HG02885 (cell line): ENCODE results near the gene RNF128.

Experiments used
- ATAC-seq: cut with Tn5 transposase; IDR thresholded peaks from one replicate; pipeline ENCODE4 v1.9.1; 2021; ENCODE audit warnings: mild to moderate bottlenecking; ENCODE audit not compliant: unreplicated experiment, poor library complexity

The RNF128 gene, protein sequence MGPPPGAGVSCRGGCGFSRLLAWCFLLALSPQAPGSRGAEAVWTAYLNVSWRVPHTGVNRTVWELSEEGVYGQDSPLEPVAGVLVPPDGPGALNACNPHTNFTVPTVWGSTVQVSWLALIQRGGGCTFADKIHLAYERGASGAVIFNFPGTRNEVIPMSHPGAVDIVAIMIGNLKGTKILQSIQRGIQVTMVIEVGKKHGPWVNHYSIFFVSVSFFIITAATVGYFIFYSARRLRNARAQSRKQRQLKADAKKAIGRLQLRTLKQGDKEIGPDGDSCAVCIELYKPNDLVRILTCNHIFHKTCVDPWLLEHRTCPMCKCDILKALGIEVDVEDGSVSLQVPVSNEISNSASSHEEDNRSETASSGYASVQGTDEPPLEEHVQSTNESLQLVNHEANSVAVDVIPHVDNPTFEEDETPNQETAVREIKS

DNA sequence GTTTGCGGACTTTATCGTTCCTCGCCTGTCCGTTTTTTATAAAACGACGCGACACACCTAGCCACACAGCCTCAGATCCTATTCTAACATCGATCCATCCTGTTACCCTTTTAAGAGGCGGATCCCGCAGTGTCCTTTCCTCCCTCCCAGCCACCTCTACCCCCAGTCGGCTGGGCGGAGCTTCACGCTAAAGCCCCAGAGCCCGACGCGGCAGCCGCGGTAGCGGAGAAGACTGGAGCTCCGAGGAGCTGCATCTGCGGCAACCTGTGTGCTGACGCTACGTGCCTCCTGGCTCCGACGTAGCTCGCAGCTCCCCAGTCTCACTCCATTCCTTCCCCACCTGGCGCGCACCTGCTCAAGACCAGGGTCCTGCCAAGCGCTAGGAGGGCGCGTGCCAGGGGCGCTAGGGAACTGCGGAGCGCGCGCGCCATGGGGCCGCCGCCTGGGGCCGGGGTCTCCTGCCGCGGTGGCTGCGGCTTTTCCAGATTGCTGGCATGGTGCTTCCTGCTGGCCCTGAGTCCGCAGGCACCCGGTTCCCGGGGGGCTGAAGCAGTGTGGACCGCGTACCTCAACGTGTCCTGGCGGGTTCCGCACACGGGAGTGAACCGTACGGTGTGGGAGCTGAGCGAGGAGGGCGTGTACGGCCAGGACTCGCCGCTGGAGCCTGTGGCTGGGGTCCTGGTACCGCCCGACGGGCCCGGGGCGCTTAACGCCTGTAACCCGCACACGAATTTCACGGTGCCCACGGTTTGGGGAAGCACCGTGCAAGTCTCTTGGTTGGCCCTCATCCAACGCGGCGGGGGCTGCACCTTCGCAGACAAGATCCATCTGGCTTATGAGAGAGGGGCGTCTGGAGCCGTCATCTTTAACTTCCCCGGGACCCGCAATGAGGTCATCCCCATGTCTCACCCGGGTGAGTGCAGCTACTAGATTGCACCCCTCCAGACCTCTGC, at the start of gene RNF128:
RNF128 (plus strand) TSS at position 217 of the 953 bp plus-strand sequence; CDS start at position 430, 213 bp downstream.
- no peak for ATAC-seq

DNA sequence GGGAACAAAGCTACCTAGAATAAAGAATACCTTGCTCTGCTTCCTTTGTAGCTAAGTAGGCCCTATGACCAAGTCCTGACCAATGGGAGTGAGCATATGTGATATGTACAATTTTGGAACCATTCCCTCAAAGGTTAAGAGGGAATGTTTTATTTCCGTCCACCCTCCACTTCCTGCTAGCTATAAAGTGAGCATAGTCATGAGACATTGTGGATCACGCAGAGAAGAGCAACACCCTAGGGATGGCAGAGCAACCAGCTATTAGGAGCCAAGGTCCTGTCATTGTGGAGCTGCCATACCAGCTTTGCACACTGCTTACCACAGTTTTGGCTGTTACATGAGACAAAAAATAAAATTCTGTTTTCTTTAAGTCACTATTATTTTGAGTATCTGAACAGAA, 45.8 kb upstream of the RNF128 start:
- no peak for ATAC-seq

DNA sequence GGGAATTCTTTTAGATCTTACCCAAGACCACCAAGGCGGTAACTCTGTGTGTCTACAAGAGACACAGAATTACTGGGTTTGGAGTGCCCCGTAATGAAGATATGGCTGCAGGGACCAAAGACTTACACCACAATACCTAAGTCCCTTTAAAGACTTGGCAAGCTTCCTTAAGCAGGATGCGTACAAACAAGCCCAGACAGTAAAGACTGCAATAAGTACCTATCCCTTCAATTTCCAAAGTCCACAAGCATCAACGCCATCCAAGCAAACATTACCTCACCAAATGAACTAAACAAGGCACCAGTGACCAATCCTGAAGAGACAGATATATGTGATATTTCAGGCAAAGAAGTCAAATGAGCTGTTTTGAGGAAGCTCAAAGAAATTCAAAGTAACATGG, 42.3 kb upstream of the RNF128 start:
- no peak for ATAC-seq

DNA sequence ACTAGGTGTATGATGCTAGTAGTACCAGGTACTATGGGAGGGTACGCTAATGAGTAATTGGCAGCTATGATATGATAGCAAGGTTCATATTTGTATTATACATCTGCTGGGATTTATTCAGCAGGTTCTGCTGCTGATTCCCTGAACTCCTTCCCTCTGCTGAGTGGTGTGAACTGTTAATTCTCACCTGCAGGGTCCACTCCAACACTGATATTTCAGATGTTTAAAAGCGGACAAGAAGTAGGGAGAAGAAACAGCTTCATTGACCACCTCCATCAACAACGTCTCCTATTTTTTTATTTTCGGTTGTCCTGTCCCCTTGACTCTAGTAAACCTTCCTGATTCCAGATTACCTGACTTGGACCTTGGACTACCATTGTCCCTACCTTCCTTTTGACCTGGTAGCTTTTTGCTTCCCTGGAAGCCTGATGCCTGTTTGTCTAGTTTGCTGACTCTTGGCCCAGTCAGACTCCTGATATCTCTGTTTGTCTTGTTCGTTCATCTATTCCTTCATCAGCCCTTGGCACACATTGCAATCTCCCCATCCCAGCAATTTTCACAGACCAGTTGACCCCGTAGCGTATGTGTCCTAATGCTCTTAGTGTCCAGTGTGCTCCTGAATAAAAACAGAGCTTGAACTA, 34.0 kb upstream of the RNF128 start:
- ATAC-seq, result no peak

DNA sequence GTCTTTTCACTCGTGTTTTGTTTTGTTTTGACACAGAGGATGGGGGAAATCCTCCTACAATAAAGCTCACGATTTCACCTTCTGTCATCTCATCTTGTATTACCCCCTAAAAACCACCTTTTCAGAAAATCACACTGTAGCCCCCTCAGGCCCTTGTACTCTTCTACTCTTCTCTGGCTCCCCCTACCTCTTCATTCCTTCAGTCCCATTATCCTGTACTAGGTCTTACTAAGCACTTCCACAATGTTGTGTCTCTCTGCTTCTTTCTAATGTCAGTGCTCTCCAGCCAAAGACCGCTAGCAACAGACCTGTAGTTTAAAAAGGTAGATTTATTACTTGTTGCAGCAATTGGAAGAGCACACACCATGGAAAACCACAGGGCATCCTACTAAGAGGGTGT, 30.0 kb upstream of the RNF128 start:
- no peak for ATAC-seq

DNA sequence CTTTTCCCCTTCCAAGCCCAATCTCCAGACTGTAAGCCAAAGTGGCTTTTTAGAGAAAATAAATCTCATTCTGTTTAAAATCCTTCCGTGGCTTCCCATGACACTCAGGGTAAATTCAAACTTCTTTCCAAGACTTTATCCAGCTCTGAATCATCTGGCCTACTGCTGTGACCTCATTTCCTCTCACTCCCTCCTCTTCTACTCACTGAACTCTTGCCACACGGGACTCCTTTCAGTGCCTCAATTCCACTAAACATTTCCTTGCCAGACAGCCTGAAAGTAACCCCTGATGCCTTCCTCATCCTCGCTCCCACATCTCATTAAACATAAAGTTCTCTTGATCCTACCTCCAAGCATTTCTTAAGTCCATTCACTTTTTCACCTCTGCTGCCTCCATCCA, 27.8 kb upstream of the RNF128 start:
- no peak for ATAC-seq

DNA sequence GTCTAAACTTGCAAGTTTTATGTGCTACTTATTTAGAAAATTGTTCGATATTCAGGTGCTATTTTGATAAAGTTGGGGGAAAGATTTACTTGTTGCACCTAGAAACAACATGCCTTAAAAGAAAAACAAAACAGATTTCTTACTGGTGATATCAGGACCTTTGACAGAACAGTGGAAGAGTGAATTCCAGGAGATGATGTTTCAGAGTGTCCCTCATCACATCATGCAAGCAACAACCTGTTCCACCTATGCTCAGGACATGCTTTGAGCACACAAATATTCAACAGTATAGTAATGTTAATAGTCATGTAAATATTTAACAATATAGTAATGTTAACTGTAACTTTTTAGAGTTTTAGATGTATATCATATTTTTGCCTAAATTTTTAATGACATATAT, 23.9 kb upstream of the RNF128 start:
- no peak for ATAC-seq

DNA sequence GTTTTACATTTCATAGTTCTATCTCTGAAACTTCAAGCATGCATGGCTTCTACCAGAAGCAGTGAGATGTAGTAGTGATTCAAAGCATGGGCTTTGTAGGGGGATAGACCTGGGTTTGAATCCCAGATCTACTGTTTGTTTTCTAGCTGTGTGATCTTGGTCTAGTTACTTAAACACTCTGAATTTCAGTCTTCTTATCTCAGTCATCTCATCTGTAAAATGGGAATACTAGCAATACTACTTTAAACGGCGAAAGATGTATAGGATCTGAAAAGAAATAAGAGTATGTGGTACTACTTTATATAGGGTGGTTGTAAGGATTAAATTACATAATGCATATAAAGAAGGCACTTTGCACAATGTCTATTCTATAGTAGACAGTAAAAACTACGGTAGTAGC, 20.0 kb upstream of the RNF128 start:
- no peak for ATAC-seq

DNA sequence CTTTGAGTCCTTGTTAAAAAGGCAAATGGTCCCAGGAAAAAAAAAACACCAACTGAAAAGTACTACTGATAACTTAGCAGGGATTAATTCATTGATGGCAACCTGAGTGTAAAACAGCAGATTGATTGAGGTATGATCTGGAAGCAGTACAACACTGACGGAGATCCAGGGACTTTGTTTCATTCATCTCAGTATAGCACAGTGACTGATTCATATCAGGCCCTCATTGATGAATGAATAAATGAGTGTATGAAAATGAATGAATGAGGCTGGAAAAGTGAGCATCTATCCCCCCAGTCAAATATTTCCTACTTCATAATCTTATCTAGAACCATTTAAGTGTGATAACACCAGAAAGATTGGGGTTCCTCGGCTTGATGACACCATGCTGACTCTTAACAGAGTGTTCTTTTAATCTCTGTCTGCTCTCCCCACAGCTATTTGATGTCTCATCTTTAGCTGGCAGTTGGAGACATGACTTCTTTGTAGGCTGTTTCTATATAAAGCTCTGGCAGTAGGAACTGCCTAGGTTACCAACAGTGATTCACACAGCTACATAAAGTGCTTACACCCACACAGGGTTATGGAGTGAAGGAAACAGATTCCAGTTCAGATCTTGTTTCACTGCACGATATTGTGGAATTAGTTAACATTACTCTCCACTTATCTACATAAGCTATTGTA, 18.6 kb upstream of the RNF128 start:
- no peak for ATAC-seq

DNA sequence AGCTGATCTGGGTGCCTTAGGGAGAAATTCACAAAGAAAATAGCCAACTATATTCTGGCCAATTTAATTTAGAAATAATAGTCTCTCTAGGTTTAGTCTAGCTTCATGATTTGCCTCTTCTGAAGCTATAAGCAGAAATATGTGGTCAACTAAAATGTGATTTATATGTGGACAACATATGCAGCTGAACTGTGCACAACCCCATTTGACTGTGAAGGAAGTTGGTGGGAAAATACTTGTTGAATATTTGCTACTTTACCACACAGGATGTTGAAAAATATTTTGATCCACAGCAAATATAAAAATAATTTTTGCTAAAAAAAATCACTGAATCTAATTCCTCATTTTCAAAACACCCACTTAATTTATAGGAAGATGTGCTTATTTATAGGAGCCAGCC, 15.7 kb upstream of the RNF128 start:
- ATAC-seq, result no peak

DNA sequence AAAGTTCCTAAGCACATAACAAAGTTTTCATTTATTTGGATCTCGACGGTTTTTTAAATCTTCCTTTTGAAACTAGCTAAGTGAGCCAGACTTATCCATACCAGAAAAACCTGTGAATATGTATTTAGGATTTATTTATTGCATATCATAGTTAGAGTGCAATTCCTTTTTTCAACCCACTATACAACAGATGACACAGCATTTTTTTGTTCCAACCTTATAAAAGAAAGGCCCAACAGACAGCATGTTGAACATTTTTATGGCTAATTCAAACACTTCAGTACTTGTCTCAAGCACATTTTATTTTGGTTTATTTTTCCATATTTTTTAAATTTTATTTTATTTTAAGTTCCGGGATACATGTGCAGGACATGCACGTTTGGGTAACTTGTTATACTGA, 15.1 kb upstream of the RNF128 start:
- no peak for ATAC-seq

DNA sequence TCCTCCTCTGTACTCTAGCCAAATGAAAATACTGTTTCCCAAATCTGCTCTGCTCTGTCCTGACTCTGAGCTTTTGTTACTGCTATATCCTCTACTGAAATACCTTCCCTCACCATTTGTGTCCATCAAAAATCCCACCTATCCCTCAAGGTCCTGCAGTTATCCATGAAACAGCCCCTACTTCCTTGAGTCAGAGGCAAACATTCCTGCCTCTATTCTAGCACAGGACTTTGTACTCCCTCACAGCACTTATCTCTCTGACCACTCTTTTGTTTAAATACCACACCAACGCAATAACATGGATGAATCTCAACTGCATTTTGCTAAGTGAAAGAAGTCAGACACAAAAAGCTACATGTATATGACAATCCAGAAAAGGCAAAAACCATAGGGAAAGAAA, 10.5 kb upstream of the RNF128 start:
- no peak for ATAC-seq

DNA sequence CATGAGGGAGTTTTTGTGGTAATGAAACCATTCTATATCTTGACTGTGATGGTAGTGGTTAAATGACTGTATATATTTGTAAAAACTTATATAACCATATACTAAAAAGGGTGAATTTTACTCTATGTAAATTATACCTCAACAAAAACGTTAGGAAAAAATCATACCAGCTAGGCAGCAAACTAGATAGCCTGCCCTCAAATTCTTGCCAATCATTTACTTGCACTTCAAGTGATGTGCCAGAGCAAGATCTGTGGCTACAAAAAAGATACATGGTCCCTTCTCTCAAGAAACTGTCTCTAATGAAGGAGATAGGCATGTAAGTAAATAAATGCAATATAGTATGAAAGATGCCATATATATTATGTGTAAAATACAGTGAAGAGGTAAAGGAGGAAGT, 10.0 kb upstream of the RNF128 start:
- no peak for ATAC-seq

DNA sequence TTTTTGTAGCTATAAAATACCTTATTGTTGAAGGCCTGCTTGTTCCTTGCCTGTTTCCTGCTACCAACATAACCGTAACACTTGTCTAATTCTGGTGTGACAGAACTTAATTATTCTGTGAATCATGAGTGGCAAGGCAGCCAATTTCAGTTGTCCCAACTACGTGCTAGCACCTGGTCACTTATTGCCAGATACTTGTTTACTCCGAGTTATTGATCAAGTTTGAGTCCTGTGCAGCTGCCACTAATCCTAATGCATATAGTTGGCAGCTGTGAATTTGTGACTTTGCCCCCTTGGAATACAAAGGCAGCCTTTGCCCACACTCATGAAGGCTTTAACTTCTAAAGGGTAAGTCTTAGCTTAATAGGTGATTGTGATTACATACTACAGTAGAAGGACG, 7.8 kb upstream of the RNF128 start:
- ATAC-seq, result no peak

DNA sequence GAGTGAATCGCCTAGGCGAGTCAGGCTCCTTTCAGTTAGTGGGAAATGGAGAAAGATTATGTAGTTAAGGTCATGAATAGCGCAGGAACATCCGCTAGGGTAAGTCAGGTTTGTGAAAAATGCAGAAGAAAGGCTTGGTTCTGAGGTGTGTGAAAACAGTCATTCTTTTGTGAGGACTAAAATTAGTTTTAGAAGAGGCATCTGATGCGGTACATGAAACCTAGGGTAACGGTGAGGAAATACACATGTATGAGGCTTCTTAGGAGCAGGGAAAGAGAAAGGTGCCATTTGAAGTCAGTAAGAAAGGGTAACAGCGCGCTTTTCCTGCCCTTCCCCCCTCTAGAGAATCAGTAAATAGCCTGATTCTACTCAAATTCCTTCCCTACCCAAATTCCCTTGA, 570 bp upstream of the RNF128 start:
- no peak for ATAC-seq

DNA sequence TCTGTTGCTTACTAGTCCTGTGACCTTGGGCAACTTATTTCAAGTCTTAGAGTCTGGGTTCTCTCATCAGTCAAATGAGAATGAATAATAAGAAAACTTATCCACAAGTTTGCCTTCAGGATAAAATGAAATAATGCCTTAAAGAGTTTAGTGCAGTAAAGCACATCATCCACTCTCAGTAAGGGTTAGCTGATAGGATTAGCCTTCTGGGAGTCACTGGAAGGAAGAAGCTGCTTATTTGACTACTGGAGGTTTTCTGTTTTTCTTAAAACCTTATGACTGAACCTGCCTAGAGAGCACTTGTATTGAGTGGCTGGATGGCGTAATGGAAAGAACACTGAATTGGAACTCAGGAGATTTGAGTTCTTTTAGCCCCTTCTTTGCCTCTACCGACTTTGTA, 1.8 kb downstream of the RNF128 start:
- ATAC-seq, result no peak

DNA sequence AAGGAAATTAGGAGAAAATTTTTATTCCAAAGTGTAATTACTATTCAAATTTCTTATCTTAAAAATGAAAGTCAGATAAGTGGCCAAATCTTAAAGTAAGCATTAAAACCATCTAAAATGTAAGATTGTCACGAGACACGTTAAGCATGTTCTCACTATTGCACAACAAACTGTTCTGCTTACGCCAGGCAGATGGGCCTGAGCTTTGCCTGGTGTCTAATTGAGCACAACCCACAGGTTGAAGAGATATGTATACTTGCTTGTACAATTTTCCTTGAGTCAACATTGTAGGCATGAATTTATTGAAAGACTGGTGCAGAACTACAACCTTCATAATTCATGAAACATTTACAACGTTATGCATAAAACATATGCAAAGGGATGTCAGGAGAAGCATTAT, 3.9 kb downstream of the RNF128 start:
- no peak for ATAC-seq

DNA sequence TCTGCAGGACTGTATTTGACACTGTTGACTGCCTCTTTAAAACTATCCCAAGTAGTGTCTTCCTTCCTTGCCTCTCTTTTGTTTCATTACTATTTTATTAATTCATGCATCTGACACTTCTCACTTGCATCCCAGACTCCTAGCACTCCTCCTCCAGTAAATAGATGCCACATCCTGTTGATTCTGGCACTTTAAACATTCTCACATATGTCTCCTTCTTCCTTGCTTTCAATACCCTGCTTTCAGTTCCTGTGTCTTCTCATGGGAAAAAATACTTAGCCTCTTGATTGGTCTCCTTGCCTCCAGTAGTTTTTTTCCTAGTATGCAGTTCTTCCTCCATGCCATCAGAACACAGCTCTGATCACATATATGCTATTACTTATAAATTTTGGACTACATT, 5.1 kb downstream of the RNF128 start:
- ATAC-seq, result no peak

DNA sequence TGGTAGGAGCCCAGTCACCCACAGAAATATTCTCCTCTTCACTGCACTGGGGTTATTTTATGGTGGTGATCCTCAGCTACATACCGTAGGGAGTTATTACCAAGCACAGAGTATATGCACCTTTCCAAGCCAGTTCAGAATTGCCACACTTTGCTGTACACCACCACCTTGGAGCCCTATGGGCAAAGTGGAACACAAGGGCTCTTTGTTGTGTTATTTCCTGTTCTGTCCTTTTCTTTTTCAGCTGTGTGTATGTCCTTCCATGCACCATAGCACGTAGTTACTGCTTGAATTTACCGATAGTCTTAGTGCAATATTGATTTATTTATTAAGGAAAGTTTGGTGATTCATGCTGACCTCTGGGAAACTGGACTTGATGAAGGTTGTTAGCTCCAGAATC, 8.3 kb downstream of the RNF128 start:
- no peak for ATAC-seq

DNA sequence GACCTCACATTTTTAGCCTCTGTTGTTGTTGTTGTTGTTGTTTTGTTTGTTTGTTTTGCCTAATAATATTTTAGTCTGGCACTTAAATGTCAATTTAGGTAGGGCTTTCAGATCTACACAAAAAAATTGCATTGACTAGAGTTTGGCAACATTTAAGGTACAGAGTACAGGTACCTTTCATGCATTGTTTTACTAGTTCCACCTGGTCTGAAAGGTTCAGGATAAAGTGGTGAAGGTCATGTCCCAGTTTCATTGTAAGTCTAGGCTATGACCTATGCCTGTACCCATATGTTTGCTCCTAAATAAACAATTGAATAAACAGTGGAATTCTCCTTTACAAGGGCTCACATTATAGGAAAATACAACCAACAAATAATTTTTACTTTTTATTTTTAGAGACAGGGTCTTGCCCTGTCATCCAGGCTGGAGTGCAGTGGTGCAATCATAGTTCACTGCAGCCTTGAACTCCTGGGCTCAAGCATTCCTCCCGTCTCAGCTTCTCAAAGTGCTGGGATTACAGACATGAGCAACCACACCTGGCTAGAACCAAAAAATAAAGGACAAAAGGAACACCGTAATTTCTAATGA, 13.8 kb downstream of the RNF128 start:
- ATAC-seq, result no peak
